GM21619 (cell line): Measurements from ENCODE around the gene DACT1.
A peak's percentile ranks its signal among the peaks of the same experiment; 100 is the strongest.

Experiments
- ATAC-seq: cut with Tn5 transposase; IDR thresholded peaks from one replicate; pipeline ENCODE4 v1.9.1; 2021; ENCODE audit not compliant: unreplicated experiment

DACT1 gene

GRCh38 chr14:58635091-58635830 is 2.5 kb upstream of the DACT1 start:
- peak; percentile 21 for ATAC-seq

- no peak for ATAC-seq
Observed at GRCh38 chr14:58636129-58636528, 1.6 kb upstream of the DACT1 start.

GRCh38 chr14:58637040-58637390 is 747 bp upstream of the DACT1 start:
- ATAC-seq, result no peak

- peak; percentile 19 for ATAC-seq
Observed at GRCh38 chr14:58638231-58639197, 752 bp downstream of the DACT1 start.

GRCh38 chr14:58639198-58639565 is 1.4 kb downstream of the DACT1 start:
- ATAC-seq, result no peak

GRCh38 chr14:58639842-58640484 is 2.2 kb downstream of the DACT1 start:
- ATAC-seq, result no peak

- ATAC-seq, result no peak
Observed at GRCh38 chr14:58640959-58641358, 3.2 kb downstream of the DACT1 start.

GRCh38 chr14:58641509-58641908 is 3.7 kb downstream of the DACT1 start:
- no peak for ATAC-seq

GRCh38 chr14:58643366-58643765 is 5.6 kb downstream of the DACT1 start:
- no peak for ATAC-seq

- ATAC-seq, result no peak
Observed at GRCh38 chr14:58645641-58646040, 7.9 kb downstream of the DACT1 start.

- ATAC-seq, result no peak
Observed at GRCh38 chr14:58646479-58646878, 8.7 kb downstream of the DACT1 start.

GRCh38 chr14:58647777-58648176 is 10.0 kb downstream of the DACT1 start:
- ATAC-seq, result no peak

GRCh38 chr14:58650857-58651256 is 13.1 kb downstream of the DACT1 start:
- no peak for ATAC-seq

- ATAC-seq, result no peak
Observed at GRCh38 chr14:58656671-58657411, 19.1 kb downstream of the DACT1 start.

- no peak for ATAC-seq
Observed at GRCh38 chr14:58659061-58659460, 21.3 kb downstream of the DACT1 start.

- no peak for ATAC-seq
Observed at GRCh38 chr14:58659846-58660245, 22.1 kb downstream of the DACT1 start.

- ATAC-seq, result no peak
Observed at GRCh38 chr14:58660407-58660806, 22.6 kb downstream of the DACT1 start.

- no peak for ATAC-seq
Observed at GRCh38 chr14:58662018-58662417, 24.3 kb downstream of the DACT1 start.

GRCh38 chr14:58662759-58663158 is 25.0 kb downstream of the DACT1 start:
- ATAC-seq, result no peak

GRCh38 chr14:58663494-58664111 is 25.8 kb downstream of the DACT1 start:
- no peak for ATAC-seq
